HepG2 (cell line): ENCODE results near the gene ADAMTS2. TPM values are rescaled to one million over a fixed set of nuclear protein-coding genes. Genes with fewer than 3 reads are reported as not detected.

Source experiments
- ATAC-seq: fragments of 200-7000 bp; cut with Tn5 transposase; 3 replicates; pipeline ENCODE4 v1.9.1; 2020; ENCODE audit warnings: mild to moderate bottlenecking, moderate library complexity
- BruUV-seq: library from RNA; stranded (reverse); fragments of 400-500 nt; replicated peaks from 2 replicates; lab custom pipeline; 2021; lab: Mats Ljungman, UMichigan
- CTCF ChIA-PET: fragments of 300-600 bp; formaldehyde crosslinking; extraction: SDS; loops from one replicate; lab custom pipeline; 2021; ENCODE audit warnings: low total read pairs, inconsistent platforms, low intra/inter-chr PET ratio; lab: Yijun Ruan, JAX
- POLR2A ChIA-PET: fragments of 350-600 bp; sonication (Branson Sonifier 250); formaldehyde crosslinking; loops from one replicate; lab custom pipeline; 2020; ENCODE audit warnings: antibody characterized with exemption, inconsistent platforms; lab: Yijun Ruan, JAX
- DNase-seq: peaks from one replicate; pipeline ENCODE4 v3.0.0-alpha.2; 2015; ENCODE audit warnings: low spot score
- FAIRE-seq: peaks from 3 replicates; lab custom pipeline; 2011; peaks lifted over from hg19 to GRCh38; lab: Jason Lieb, UNC
- H2AFZ ChIP-seq: one replicate; pipeline ENCODE4 v1.6.1; 2011; ENCODE audit warnings: low read length, inconsistent platforms
- H3K27ac ChIP-seq: fragments of 300-600 bp; 3 replicates; pipeline ENCODE4 v1.8.0; 2011; ENCODE audit warnings: mixed run types, mild to moderate bottlenecking, mixed read lengths, low read length, inconsistent platforms; ENCODE audit not compliant: insufficient read depth; ENCODE audit errors: extremely low read length
- H3K27me3 ChIP-seq, 2 experiments: fragments of 200-600 bp in 1 of 2; 2 replicates in 1 of 2; 3 replicates in 1 of 2; pipeline versions ENCODE4 v1.6.0 to v1.8.0; 2011; ENCODE audit warnings: low read length in 2 of 2, mild to moderate bottlenecking in 2 of 2, moderate library complexity in 2 of 2, inconsistent platforms in 1 of 2; ENCODE audit not compliant: insufficient read depth in 2 of 2, control insufficient read depth in 1 of 2
- H3K36me3 ChIP-seq, 2 experiments: fragments of 200-600 bp in 1 of 2; replicated peaks in 1 of 2; 2 replicates in 1 of 2; 3 replicates in 1 of 2; pipeline versions ENCODE4 v1.5.1 to v1.8.0; 2011; ENCODE audit warnings: low read length in 2 of 2, inconsistent platforms in 1 of 2; ENCODE audit not compliant: insufficient read depth in 2 of 2, control insufficient read depth in 1 of 2
- H3K4me1 ChIP-seq: 2 replicates; pipeline ENCODE4 v1.5.1; 2012; ENCODE audit warnings: low read length, inconsistent platforms; ENCODE audit not compliant: insufficient read depth
- H3K4me2 ChIP-seq: 2 replicates; pipeline ENCODE4 v1.6.0; 2011; ENCODE audit warnings: low read depth, low read length, inconsistent platforms
- H3K4me3 ChIP-seq, 3 experiments: fragments of 200-600 bp in 1 of 3; sonication (generic), shearing (Covaris generic) in 1 of 3; replicated peaks in 1 of 3; 2 replicates each; pipeline ENCODE4 v1.5.1; 2011 to 2016; ENCODE audit warnings: low read length in 3 of 3, inconsistent platforms in 2 of 3, low read depth in 2 of 3, mild to moderate bottlenecking in 2 of 3, control low read depth in 1 of 3, mixed read lengths in 1 of 3; ENCODE audit not compliant: insufficient read depth in 1 of 3
- H3K79me2 ChIP-seq: one replicate; pipeline ENCODE4 v1.6.1; 2011; ENCODE audit warnings: low read length, inconsistent platforms; ENCODE audit not compliant: insufficient read depth
- H3K9ac ChIP-seq: 2 replicates; pipeline ENCODE4 v1.6.0; 2011; ENCODE audit warnings: mild to moderate bottlenecking, low read depth, low read length, inconsistent platforms; ENCODE audit not compliant: insufficient read depth
- H3K9me3 ChIP-seq: 2 replicates; pipeline ENCODE4 v1.5.1; 2012; ENCODE audit warnings: mild to moderate bottlenecking, low read length
- H4K20me1 ChIP-seq: 2 replicates; pipeline ENCODE4 v1.6.0; 2011; ENCODE audit warnings: inconsistent platforms, mild to moderate bottlenecking, low read length, moderate library complexity; ENCODE audit not compliant: insufficient read depth
- AHR ChIP-seq: IDR thresholded peaks from 2 replicates; pipeline ENCODE4 v1.6.1; 2018; ENCODE audit warnings: missing genetic modification reagents, missing compliant biosample characterization
- DZIP1 ChIP-seq: sonication (generic); formaldehyde crosslinking; IDR thresholded peaks from 2 replicates; pipeline ENCODE4 v1.5.0; 2020; ENCODE audit warnings: mild to moderate bottlenecking, missing genetic modification reagents
- FOXC1 ChIP-seq: sonication (generic); formaldehyde crosslinking; IDR thresholded peaks from 2 replicates; pipeline ENCODE4 v1.8.0; 2022; ENCODE audit warnings: mild to moderate bottlenecking, missing genetic modification reagents, borderline replicate concordance
- HDAC2 ChIP-seq: sonication (generic); formaldehyde crosslinking; IDR thresholded peaks from 2 replicates; pipeline ENCODE4 v1.4.0; 2020; ENCODE audit warnings: missing genetic modification reagents
- JDP2 ChIP-seq: sonication (generic); formaldehyde crosslinking; IDR thresholded peaks from 2 replicates; pipeline ENCODE4 v1.8.1; 2022; ENCODE audit warnings: missing genetic modification reagents, borderline replicate concordance
- KLF15 ChIP-seq: sonication (generic); formaldehyde crosslinking; IDR thresholded peaks from 2 replicates; pipeline ENCODE4 v1.8.1; 2023; ENCODE audit warnings: borderline replicate concordance, mild to moderate bottlenecking, inconsistent platforms, missing genetic modification reagents, mixed read lengths
- NCOA2 ChIP-seq: sonication (generic); formaldehyde crosslinking; IDR thresholded peaks from 2 replicates; pipeline ENCODE4 v1.8.0; 2022; ENCODE audit warnings: inconsistent platforms
- NCOA5 ChIP-seq: sonication (generic); formaldehyde crosslinking; IDR thresholded peaks from 2 replicates; pipeline ENCODE4 v1.4.0; 2020; ENCODE audit warnings: missing genetic modification reagents
- SOX6 ChIP-seq, 2 experiments: fragments of 450-650 bp in 1 of 2; sonication (generic) in 1 of 2; formaldehyde crosslinking in 1 of 2; IDR thresholded peaks; 2 replicates each; pipeline versions ENCODE4 v1.4.0 to v1.6.1; 2017 to 2020; ENCODE audit warnings: antibody characterized with exemption in 1 of 2, mild to moderate bottlenecking in 1 of 2, missing genetic modification reagents in 1 of 2
- SRSF9 ChIP-seq: fragments of 200-400 bp; formaldehyde crosslinking; IDR thresholded peaks from 2 replicates; pipeline ENCODE4 v1.6.1; 2018; ENCODE audit warnings: borderline replicate concordance, mild to moderate bottlenecking, low read depth, low read length; ENCODE audit not compliant: insufficient read depth, poor library complexity, severe bottlenecking
- U2AF2 ChIP-seq: fragments of 200-400 bp; formaldehyde crosslinking; IDR thresholded peaks from 2 replicates; pipeline ENCODE4 v1.6.1; 2017; ENCODE audit warnings: low read depth, mild to moderate bottlenecking, low read length
- ZBED4 ChIP-seq: sonication (generic); formaldehyde crosslinking; IDR thresholded peaks from 2 replicates; pipeline ENCODE4 v1.4.0; 2020; ENCODE audit warnings: missing genetic modification reagents, borderline replicate concordance
- ZFP36L1 ChIP-seq: sonication (generic); formaldehyde crosslinking; IDR thresholded peaks from 2 replicates; pipeline ENCODE4 v1.8.0; 2022; ENCODE audit warnings: mild to moderate bottlenecking, missing genetic modification reagents, moderate library complexity
- ZNF552 ChIP-seq: sonication (generic); formaldehyde crosslinking; IDR thresholded peaks from 2 replicates; pipeline ENCODE4 v1.9.0; 2022; ENCODE audit warnings: missing genetic modification reagents, mild to moderate bottlenecking, borderline replicate concordance
- WGBS: methylation state at CpG from one replicate; pipeline ENCODE4 v1.1.6; 2017; ENCODE audit warnings: low lambda C conversion rate; 5-methylcytosine and 5-hydroxymethylcytosine counted together
- in situ Hi-C: cut with HindIII; loops from 2 replicates; pipeline ENCODE4 v1.10.0; 2017; ENCODE audit warnings: low pct_unique_long_range_greater_than_20kb; ENCODE audit not compliant: extremely low pct_ligation_motif_present
- intact Hi-C: fragments of 100-400 bp; cut with micrococcal nuclease; formaldehyde crosslinking; loops from one replicate; pipeline ENCODE4 v1.10.0; 2022; ENCODE audit not compliant: unreplicated experiment
- polyA plus RNA-seq, 8 experiments: library from polyadenylated mRNA; depleted of rRNA in 3 of 8; stranded (reverse) in 7 of 8; unstranded in 1 of 8; fragments of >200 nt; fragmentation: Illumina TruSeq in 4 of 8; extraction: Trizol in 4 of 8; gene quantifications; 2 replicates each; pipeline versions ENCODE4 v1.2.1 to v1.2.3, GENCODE V29; 2011 to 2016; ENCODE audit warnings: low read depth in 4 of 8, missing spikeins in 1 of 8, mixed read lengths in 1 of 8; ENCODE audit not compliant: insufficient read depth in 1 of 8
- total RNA-seq, 5 experiments: library from RNA; depleted of rRNA; stranded (reverse); fragments of >200 nt; fragmentation: Illumina TruSeq; extraction: Trizol; gene quantifications; 2 replicates each; pipeline ENCODE4 v1.2.3, GENCODE V29; 2016; ENCODE audit warnings: low read depth in 1 of 5

Gene ADAMTS2
- total and polyA plus RNA-seq, 2 of the 13 experiments (the other 11 are each of a cell fraction or from before 2014, with no cell fraction given) = 0.24 to 3.5 TPM

DNA sequence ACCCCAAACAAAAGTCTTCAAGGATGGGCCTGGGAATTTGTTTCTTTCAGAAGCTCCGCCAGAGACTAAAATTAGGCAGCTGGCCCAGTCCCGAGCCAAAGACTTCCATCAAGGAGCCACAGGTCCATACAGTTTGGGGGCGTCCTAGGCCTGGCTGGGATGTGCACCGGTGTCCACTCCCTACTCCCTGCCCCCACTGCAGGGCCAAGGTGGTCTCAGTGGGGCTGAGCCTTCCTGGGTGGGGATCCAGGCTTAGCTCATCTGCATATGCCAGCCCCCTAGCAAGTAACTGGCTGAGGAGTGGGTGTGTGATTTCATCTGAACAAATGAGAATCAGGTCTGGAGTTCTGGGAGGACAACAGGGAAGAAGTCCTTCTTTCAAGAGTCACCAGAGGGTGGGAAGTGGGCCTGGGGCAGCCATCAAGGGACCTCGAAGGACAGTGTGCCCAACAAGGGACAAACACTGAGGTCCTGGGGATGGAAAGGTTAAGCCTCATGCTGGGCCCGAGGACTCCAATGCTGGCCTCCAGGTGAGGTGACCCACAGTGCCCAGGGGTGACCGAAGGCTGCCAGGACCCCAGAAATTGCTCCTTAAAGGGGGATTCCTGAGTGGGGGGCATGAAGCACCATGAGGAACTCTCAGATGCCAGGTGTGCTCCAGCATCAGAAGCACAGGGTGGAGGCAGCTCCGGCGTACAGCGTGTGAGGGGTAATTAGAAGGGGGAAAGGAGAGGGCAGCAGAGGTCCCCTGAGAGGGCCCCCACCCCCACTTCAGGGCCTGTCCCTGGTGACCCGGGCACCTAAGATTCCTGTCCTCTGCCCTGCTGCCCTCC lies 193.8 kb downstream of the ADAMTS2 start:
- no peak overlapping the region for H3K27ac ChIP-seq
- DNase-seq = no peak
- WGBS = 56% methylated on average over 7 of the region's 11 CpGs
- no peaks in the 10 kb centered on the region for H3K9me3 ChIP-seq
- intact Hi-C loops = no loop called here
- no peak overlapping the region for H2AFZ ChIP-seq
- no peak for FAIRE-seq
- peaks cover 1 to 3% of the 10 kb centered on the region in 2 experiments; a peak in 2 of 5 replicates for H3K27me3 ChIP-seq
- H3K4me3 ChIP-seq = no peak overlapping the region
- no peak overlapping the region for H3K9ac ChIP-seq
- CTCF ChIA-PET = no interaction called here
- H3K36me3 ChIP-seq = no peaks in the 10 kb centered on the region
- in situ Hi-C loops = no loop called here
- no peak overlapping the region for H3K4me2 ChIP-seq
- BruUV-seq = no TSS peak
- POLR2A ChIA-PET = no interaction called here
- no peak for ATAC-seq
- no peaks in the 10 kb centered on the region for H3K4me1 ChIP-seq
- no peaks in the 10 kb centered on the region for H4K20me1 ChIP-seq
- TF ChIP-seq ZFP36L1 (CRISPR knock-in tag) (no peak), SRSF9 (no peak), ZBED4 (no peak), ZNF552 (no peak), NCOA5 (CRISPR knock-in tag) (no peak), DZIP1 (CRISPR knock-in tag) (no peak), AHR (no peak), SOX6 (IDR thresholded peaks at IDR 0.05) (no peak), SOX6 (CRISPR knock-in tag; IDR thresholded peaks at IDR 0.05) (no peak), KLF15 (no peak), HDAC2 (CRISPR knock-in tag) (no peak), NCOA2 (CRISPR knock-in tag) (no peak), U2AF2 (no peak), JDP2 (CRISPR knock-in tag) (no peak), FOXC1 (CRISPR knock-in tag) (no peak)
- no peaks in the 10 kb centered on the region for H3K79me2 ChIP-seq
